ENCODE measurements around the gene DNAAF1.

DNAAF1 gene

GRCh38 chr16:84159800-84160199 lies 14.7 kb downstream of the DNAAF1 start (continued):
- TF ChIP-seq ZSCAN4 (tag by site-specific recombination; IDR thresholded peaks at IDR 0.05), result no peak
- TF ChIP-seq, protein P1, sequence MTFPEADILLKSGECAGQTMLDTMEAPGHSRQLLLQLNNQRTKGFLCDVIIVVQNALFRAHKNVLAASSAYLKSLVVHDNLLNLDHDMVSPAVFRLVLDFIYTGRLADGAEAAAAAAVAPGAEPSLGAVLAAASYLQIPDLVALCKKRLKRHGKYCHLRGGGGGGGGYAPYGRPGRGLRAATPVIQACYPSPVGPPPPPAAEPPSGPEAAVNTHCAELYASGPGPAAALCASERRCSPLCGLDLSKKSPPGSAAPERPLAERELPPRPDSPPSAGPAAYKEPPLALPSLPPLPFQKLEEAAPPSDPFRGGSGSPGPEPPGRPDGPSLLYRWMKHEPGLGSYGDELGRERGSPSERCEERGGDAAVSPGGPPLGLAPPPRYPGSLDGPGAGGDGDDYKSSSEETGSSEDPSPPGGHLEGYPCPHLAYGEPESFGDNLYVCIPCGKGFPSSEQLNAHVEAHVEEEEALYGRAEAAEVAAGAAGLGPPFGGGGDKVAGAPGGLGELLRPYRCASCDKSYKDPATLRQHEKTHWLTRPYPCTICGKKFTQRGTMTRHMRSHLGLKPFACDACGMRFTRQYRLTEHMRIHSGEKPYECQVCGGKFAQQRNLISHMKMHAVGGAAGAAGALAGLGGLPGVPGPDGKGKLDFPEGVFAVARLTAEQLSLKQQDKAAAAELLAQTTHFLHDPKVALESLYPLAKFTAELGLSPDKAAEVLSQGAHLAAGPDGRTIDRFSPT (tag by site-specific recombination; IDR thresholded peaks at IDR 0.05), result no peak
- TF ChIP-seq SETDB1 (IDR thresholded peaks at IDR 0.05; ENCODE audit: insufficient read length, low read length), result no peak
- TF ChIP-seq, protein P2, sequence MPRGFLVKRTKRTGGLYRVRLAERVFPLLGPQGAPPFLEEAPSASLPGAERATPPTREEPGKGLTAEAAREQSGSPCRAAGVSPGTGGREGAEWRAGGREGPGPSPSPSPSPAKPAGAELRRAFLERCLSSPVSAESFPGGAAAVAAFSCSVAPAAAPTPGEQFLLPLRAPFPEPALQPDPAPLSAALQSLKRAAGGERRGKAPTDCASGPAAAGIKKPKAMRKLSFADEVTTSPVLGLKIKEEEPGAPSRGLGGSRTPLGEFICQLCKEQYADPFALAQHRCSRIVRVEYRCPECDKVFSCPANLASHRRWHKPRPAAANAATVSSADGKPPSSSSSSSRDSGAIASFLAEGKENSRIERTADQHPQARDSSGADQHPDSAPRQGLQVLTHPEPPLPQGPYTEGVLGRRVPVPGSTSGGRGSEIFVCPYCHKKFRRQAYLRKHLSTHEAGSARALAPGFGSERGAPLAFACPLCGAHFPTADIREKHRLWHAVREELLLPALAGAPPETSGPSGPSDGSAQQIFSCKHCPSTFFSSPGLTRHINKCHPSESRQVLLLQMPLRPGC (tag by site-specific recombination; IDR thresholded peaks at IDR 0.05), result no peak
- no peak for TF ChIP-seq HOXA7 (CRISPR knock-in tag; IDR thresholded peaks at IDR 0.05; ENCODE audit: borderline replicate concordance)
- TF ChIP-seq, protein P3, sequence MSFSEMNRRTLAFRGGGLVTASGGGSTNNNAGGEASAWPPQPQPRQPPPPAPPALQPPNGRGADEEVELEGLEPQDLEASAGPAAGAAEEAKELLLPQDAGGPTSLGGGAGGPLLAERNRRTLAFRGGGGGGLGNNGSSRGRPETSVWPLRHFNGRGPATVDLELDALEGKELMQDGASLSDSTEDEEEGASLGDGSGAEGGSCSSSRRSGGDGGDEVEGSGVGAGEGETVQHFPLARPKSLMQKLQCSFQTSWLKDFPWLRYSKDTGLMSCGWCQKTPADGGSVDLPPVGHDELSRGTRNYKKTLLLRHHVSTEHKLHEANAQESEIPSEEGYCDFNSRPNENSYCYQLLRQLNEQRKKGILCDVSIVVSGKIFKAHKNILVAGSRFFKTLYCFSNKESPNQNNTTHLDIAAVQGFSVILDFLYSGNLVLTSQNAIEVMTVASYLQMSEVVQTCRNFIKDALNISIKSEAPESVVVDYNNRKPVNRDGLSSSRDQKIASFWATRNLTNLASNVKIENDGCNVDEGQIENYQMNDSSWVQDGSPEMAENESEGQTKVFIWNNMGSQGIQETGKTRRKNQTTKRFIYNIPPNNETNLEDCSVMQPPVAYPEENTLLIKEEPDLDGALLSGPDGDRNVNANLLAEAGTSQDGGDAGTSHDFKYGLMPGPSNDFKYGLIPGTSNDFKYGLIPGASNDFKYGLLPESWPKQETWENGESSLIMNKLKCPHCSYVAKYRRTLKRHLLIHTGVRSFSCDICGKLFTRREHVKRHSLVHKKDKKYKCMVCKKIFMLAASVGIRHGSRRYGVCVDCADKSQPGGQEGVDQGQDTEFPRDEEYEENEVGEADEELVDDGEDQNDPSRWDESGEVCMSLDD (tag by site-specific recombination; IDR thresholded peaks at IDR 0.05), result no peak
- TF ChIP-seq ZNF146 (tag by site-specific recombination; IDR thresholded peaks at IDR 0.05), result no peak
- TF ChIP-seq HOXD13 (CRISPR knock-in tag; IDR thresholded peaks at IDR 0.05; ENCODE audit: borderline replicate concordance), result no peak
- TF ChIP-seq SCRT2 (tag by site-specific recombination; IDR thresholded peaks at IDR 0.05), result no peak
- no peak for TF ChIP-seq ZBTB7A (tag by site-specific recombination; IDR thresholded peaks at IDR 0.05; ENCODE audit: low read depth)
- no peak for TF ChIP-seq ZNF37A (tag by site-specific recombination; IDR thresholded peaks at IDR 0.05)

DNA sequence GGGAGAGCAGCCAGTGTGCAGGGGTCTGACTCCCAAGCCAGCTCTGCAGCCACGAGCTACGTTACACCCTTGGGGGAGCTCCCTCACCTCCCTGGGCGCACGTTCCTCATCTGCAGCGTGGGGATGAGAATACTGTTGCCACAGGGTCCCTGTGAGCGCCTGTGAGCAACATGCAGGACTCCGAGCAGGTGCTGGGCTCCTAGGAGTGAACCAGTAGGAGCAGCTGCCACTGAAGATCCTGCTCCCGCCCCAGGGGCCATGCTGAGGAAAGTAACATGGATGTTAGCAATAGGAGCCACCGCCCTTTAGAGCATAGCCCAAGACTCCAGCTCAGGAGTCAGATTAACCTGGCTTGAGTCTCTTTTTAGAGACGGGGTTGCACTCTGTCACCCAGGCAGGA lies 15.9 kb downstream of the DNAAF1 start:
- POLR2A ChIA-PET, result interaction anchor here (0.7 kb wide), 1 partner anchor 15 kb away, joined by 6 read pairs; no protein-coding TSS in a partner anchor
- no peaks in the 10 kb centered on the region for H3K36me3 ChIP-seq (ENCODE audit: control insufficient read depth in 2 of 2, insufficient read depth in 1 of 2, low read length in 2 of 2)
- no peak for TF ChIP-seq ZNF324 (tag by site-specific recombination; IDR thresholded peaks at IDR 0.05)
- no peak for TF ChIP-seq ZSCAN23 (tag by site-specific recombination; IDR thresholded peaks at IDR 0.05)
- no peak for TF ChIP-seq ZNF248 (tag by site-specific recombination; IDR thresholded peaks at IDR 0.05)
- no peak for TF ChIP-seq ZNF10 (tag by site-specific recombination; IDR thresholded peaks at IDR 0.05)
- no peak for TF ChIP-seq ZNF16 (tag by site-specific recombination; IDR thresholded peaks at IDR 0.05; ENCODE audit: low read depth)
- TF ChIP-seq ZNF138 (tag by site-specific recombination; IDR thresholded peaks at IDR 0.05; ENCODE audit: borderline replicate concordance), result no peak
- TF ChIP-seq, protein P4, sequence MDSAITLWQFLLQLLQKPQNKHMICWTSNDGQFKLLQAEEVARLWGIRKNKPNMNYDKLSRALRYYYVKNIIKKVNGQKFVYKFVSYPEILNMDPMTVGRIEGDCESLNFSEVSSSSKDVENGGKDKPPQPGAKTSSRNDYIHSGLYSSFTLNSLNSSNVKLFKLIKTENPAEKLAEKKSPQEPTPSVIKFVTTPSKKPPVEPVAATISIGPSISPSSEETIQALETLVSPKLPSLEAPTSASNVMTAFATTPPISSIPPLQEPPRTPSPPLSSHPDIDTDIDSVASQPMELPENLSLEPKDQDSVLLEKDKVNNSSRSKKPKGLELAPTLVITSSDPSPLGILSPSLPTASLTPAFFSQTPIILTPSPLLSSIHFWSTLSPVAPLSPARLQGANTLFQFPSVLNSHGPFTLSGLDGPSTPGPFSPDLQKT (IDR thresholded peaks at IDR 0.05; ENCODE audit: borderline replicate concordance, low read depth, low read length), result no peak
- TF ChIP-seq, protein P5, sequence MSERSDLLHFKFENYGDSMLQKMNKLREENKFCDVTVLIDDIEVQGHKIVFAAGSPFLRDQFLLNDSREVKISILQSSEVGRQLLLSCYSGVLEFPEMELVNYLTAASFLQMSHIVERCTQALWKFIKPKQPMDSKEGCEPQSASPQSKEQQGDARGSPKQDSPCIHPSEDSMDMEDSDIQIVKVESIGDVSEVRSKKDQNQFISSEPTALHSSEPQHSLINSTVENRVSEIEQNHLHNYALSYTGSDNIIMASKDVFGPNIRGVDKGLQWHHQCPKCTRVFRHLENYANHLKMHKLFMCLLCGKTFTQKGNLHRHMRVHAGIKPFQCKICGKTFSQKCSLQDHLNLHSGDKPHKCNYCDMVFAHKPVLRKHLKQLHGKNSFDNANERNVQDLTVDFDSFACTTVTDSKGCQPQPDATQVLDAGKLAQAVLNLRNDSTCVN (tag by site-specific recombination; optimal IDR thresholded peaks at IDR 0.05), result no peak
- TF ChIP-seq ZNF24 (tag by site-specific recombination; IDR thresholded peaks at IDR 0.05), result no peak
- TF ChIP-seq KLF17 (tag by site-specific recombination; IDR thresholded peaks at IDR 0.05), result no peak
- no peak for TF ChIP-seq ZNF292 (tag by site-specific recombination; IDR thresholded peaks at IDR 0.05; ENCODE audit: borderline replicate concordance, low read depth)
- TF ChIP-seq, protein P1 (tag by site-specific recombination; IDR thresholded peaks at IDR 0.05), result no peak
- no peak for TF ChIP-seq ZNF658 (tag by site-specific recombination; IDR thresholded peaks at IDR 0.05)

More for the DNA sequence above, 15.9 kb downstream of the DNAAF1 start:
- no peak overlapping the region for H3K27ac ChIP-seq (ENCODE audit: extremely low read depth, low read depth, low read length)
- no peak overlapping the region for H3K4me3 ChIP-seq (ENCODE audit: low read depth, low read length)
- no peaks in the 10 kb centered on the region for H3K9me3 ChIP-seq (ENCODE audit: control insufficient read depth, insufficient read depth, low read depth, low read length)
- CTCF ChIA-PET, result interaction anchor here (0.7 to 1.6 kb wide), 5 partner anchors 9 to 578 kb away, joined by 3 to 5 read pairs (median 3); no protein-coding TSS in a partner anchor
- H3K4me1 ChIP-seq (ENCODE audit: control insufficient read depth, insufficient read depth, low read length), result 0 out of 2 replicates have a peak, but pooled peaks cover 2% of the 10 kb centered on the region
